SK-N-SH (cell line): ENCODE data around the gene SPG7. TPM values are rescaled to one million over a fixed set of nuclear protein-coding genes. Genes with fewer than 3 reads are reported as not detected.
A peak's percentile ranks its signal among the peaks of the same experiment; 100 is the strongest.

Source experiments
- CTCF ChIA-PET: fragments of 300-600, 350-600 bp; formaldehyde crosslinking; extraction: SDS; loops from one replicate; lab custom pipeline; 2021; lab: Yijun Ruan, JAX
- POLR2A ChIA-PET: fragments of 350-600 bp; sonication (Branson Sonifier 250); formaldehyde crosslinking; extraction: SDS; loops from one replicate; lab custom pipeline; 2020; ENCODE audit warnings: antibody characterized with exemption, inconsistent platforms; lab: Yijun Ruan, JAX
- DNase-seq: peaks from one replicate; pipeline ENCODE4 v3.0.0; 2012
- H2AFZ ChIP-seq: fragments of 200-600 bp; sonication (generic); 2 replicates; pipeline ENCODE4 v1.8.1; 2016; ENCODE audit warnings: antibody characterized with exemption, mild to moderate bottlenecking, low read depth
- H3F3A ChIP-seq: fragments of 200-600 bp; sonication (generic); replicated peaks from 2 replicates; pipeline ENCODE3; 2016; ENCODE audit warnings: antibody characterized with exemption, mild to moderate bottlenecking; ENCODE audit not compliant: insufficient read depth
- H3K27ac ChIP-seq, 2 experiments: fragments of 200-500 bp in 1 of 2; fragments of 200-600 bp in 1 of 2; sonication (Bioruptor generic) in 1 of 2; sonication (generic), shearing (Covaris generic) in 1 of 2; 2 replicates each; pipeline versions ENCODE4 v1.5.1 to v1.6.1; 2014 to 2016; ENCODE audit warnings: low read depth in 2 of 2, inconsistent platforms in 1 of 2, low read length in 1 of 2, mild to moderate bottlenecking in 1 of 2, mixed read lengths in 1 of 2
- H3K27me3 ChIP-seq: fragments of 200-600 bp; sonication (generic), shearing (Covaris generic); 2 replicates; pipeline ENCODE4 v1.6.1; 2016; ENCODE audit warnings: mixed run types; ENCODE audit not compliant: insufficient read depth
- H3K36me3 ChIP-seq, 2 experiments: fragments of 200-500 bp in 1 of 2; fragments of 200-600 bp in 1 of 2; sonication (Bioruptor generic) in 1 of 2; sonication (generic) in 1 of 2; replicated peaks in 1 of 2; 2 replicates each; pipeline versions ENCODE3 to v1.5.1; 2014 to 2016; ENCODE audit warnings: low read length in 1 of 2, mild to moderate bottlenecking in 1 of 2; ENCODE audit not compliant: insufficient read depth in 2 of 2, control insufficient read depth in 1 of 2
- H3K4me1 ChIP-seq, 2 experiments: fragments of 200-500 bp in 1 of 2; fragments of 200-600 bp in 1 of 2; sonication (Bioruptor generic) in 1 of 2; sonication (generic), shearing (Covaris generic) in 1 of 2; 2 replicates each; pipeline versions ENCODE4 v1.5.1 to v1.6.1; 2014 to 2016; ENCODE audit warnings: low read depth in 1 of 2, low read length in 1 of 2, mixed run types in 1 of 2; ENCODE audit not compliant: insufficient read depth in 2 of 2, control insufficient read depth in 1 of 2
- H3K4me2 ChIP-seq: fragments of 200-600 bp; sonication (generic), shearing (Covaris generic); 2 replicates; pipeline ENCODE4 v1.6.1; 2017; ENCODE audit warnings: mixed run types
- H3K4me3 ChIP-seq, 2 experiments: fragments of 200-500 bp in 1 of 2; fragments of 200-600 bp in 1 of 2; sonication (Bioruptor generic) in 1 of 2; sonication (generic), shearing (Covaris generic) in 1 of 2; 2 replicates each; pipeline versions ENCODE4 v1.5.1 to v1.8.1; 2014 to 2016; ENCODE audit warnings: low read depth in 2 of 2, inconsistent platforms in 1 of 2, low read length in 1 of 2, mild to moderate bottlenecking in 1 of 2, mixed read lengths in 1 of 2, moderate library complexity in 1 of 2
- H3K79me2 ChIP-seq: fragments of 200-600 bp; sonication (generic); 2 replicates; pipeline ENCODE4 v1.8.1; 2017; ENCODE audit warnings: mild to moderate bottlenecking; ENCODE audit not compliant: insufficient read depth
- H3K9ac ChIP-seq: fragments of 200-600 bp; sonication (generic); 2 replicates; pipeline ENCODE4 v1.6.1; 2017; ENCODE audit warnings: mixed run types
- H3K9me2 ChIP-seq: fragments of 200-600 bp; sonication (generic); 2 replicates; pipeline ENCODE4 v1.6.1; 2017; ENCODE audit warnings: mixed run types
- H3K9me3 ChIP-seq: fragments of 200-600 bp; sonication (generic); 2 replicates; pipeline ENCODE4 v1.6.1; 2017; ENCODE audit warnings: mixed run types, mild to moderate bottlenecking, moderate library complexity
- H4K20me1 ChIP-seq: fragments of 200-600 bp; sonication (generic); 2 replicates; pipeline ENCODE4 v1.6.1; 2017; ENCODE audit warnings: mild to moderate bottlenecking, mixed run types; ENCODE audit not compliant: insufficient read depth
- CTCF ChIP-seq: fragments of 200-600 bp; sonication (generic); IDR thresholded peaks from 2 replicates; pipeline ENCODE4 v1.6.1; 2017; ENCODE audit warnings: antibody characterized with exemption, mild to moderate bottlenecking, moderate library complexity
- FOXJ3 ChIP-seq: sonication (generic); formaldehyde crosslinking; IDR thresholded peaks from 2 replicates; pipeline ENCODE4 v1.5.1; 2020; ENCODE audit warnings: mild to moderate bottlenecking, missing genetic modification reagents
- GATA2 ChIP-seq: sonication (generic); formaldehyde crosslinking; IDR thresholded peaks from 2 replicates; pipeline ENCODE4 v1.5.0; 2020; ENCODE audit warnings: mild to moderate bottlenecking, missing genetic modification reagents
- MXI1 ChIP-seq: IDR thresholded peaks from 2 replicates; pipeline ENCODE4 v1.6.1; 2012; ENCODE audit warnings: mild to moderate bottlenecking, low read depth, low read length, improper control_type of control experiment
- POLR2AphosphoS5 ChIP-seq: IDR thresholded peaks from 2 replicates; pipeline ENCODE4 v1.6.1; 2012; ENCODE audit warnings: low read depth, low read length
- RAD21 ChIP-seq: IDR thresholded peaks from 2 replicates; pipeline ENCODE4 v1.6.1; 2012; ENCODE audit warnings: mild to moderate bottlenecking, low read length
- REST ChIP-seq: IDR thresholded peaks from 2 replicates; pipeline ENCODE4 v1.6.1; 2012; ENCODE audit warnings: mild to moderate bottlenecking, low read depth, low read length, moderate library complexity
- TCF12 ChIP-seq: IDR thresholded peaks from 2 replicates; pipeline ENCODE4 v1.4.0; 2012
- USF1 ChIP-seq: IDR thresholded peaks from 2 replicates; pipeline ENCODE4 v1.4.0; 2012; ENCODE audit warnings: low read depth, borderline replicate concordance
- YY1 ChIP-seq: IDR thresholded peaks from 2 replicates; pipeline ENCODE4 v1.4.0; 2012; ENCODE audit warnings: low read depth, mild to moderate bottlenecking
- ZBTB33 ChIP-seq: IDR thresholded peaks from 2 replicates; pipeline ENCODE4 v1.4.0; 2012; ENCODE audit warnings: low read depth, borderline replicate concordance
- WGBS: methylation state at CpG from one replicate; pipeline ENCODE4 v1.1.6; 2017; ENCODE audit warnings: low lambda C conversion rate; 5-methylcytosine and 5-hydroxymethylcytosine counted together
- polyA plus RNA-seq, 3 experiments: library from polyadenylated mRNA; depleted of rRNA; stranded (reverse); fragments of >200 nt; gene quantifications; 2 replicates each; pipeline ENCODE4 v1.2.3, GENCODE V29; 2012

The SPG7 gene
- polyA plus RNA-seq, 1 of the 3 experiments (the other 2 are of a cell fraction), result 100 TPM

DNA sequence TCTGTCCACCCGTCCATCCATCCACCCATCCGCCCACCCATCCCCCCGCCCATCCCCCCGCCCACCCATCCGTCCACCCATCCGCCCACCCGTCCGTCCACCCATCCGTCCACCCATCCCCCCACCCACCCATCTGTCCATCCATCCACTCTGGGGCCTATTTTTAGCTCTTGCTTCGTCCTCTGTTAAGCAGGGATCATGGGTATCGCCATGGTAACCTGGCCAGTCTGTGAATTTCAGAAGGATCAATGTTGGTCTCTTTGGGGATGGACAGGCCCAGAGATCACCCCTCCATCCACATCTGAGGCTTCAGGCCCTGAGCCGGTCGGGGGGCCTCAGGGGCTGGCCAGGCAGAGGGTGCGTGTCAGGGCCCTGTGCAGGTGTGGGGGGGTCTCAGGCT lies 90.0 kb downstream of the SPG7 start (continued):
- no peak for TF ChIP-seq USF1

- H3K9ac ChIP-seq, result no peak overlapping the region
- no peak overlapping the region for H2AFZ ChIP-seq
- no peak overlapping the region for H3K27ac ChIP-seq
- H3K36me3 ChIP-seq, result no peaks in the 10 kb centered on the region
- POLR2A ChIA-PET, result no interaction called here
- H4K20me1 ChIP-seq, result no peaks in the 10 kb centered on the region
- H3K79me2 ChIP-seq, result no peaks in the 10 kb centered on the region
- no peak overlapping the region for H3K4me2 ChIP-seq
- H3F3A ChIP-seq, result peaks cover 15% of the 10 kb centered on the region
- no peaks in the 10 kb centered on the region for H3K27me3 ChIP-seq
- CTCF ChIA-PET, result interaction anchor here (1.3 to 2.1 kb wide), 4 partner anchors 8 to 42 kb away, joined by 3 to 15 read pairs (median 7); partner anchors contain the start of gene DPEP1
- DNase-seq, result peak; percentile 65
- TF ChIP-seq ZBTB33, result no peak
- TF ChIP-seq FOXJ3 (CRISPR knock-in tag), result no peak
- TF ChIP-seq GATA2 (CRISPR knock-in tag), result no peak
- TF ChIP-seq CTCF, result peak; percentile 55
- TF ChIP-seq MXI1, result no peak
- peak; percentile 38 for TF ChIP-seq RAD21
- H3K4me3 ChIP-seq, result no peak overlapping the region
- H3K9me2 ChIP-seq, result no peaks in the 10 kb centered on the region
- 52% methylated on average over 4 of the region's 8 CpGs for WGBS
- H3K4me1 ChIP-seq, result peaks cover 13 to 14% of the 10 kb centered on the region in 2 experiments; a peak in 3 of 4 replicates
- H3K9me3 ChIP-seq, result no peaks in the 10 kb centered on the region
Observed at GRCh38 chr16:89599451-89599858, 91.3 kb downstream of the SPG7 start.

- no peak for TF ChIP-seq POLR2AphosphoS5
- TF ChIP-seq YY1, result no peak
- no peak for TF ChIP-seq TCF12
- no peak for TF ChIP-seq REST
- no peak for TF ChIP-seq FOXJ3 (CRISPR knock-in tag)
- no peak for TF ChIP-seq RAD21
- TF ChIP-seq, all 33 proteins: peak for 0
- Histone ChIP-seq H3K4me1 (peaks cover 13 to 14% of the 10 kb centered on the region in 2 experiments; a peak in 3 of 4 replicates), H4K20me1 (no peaks in the 10 kb centered on the region), H3K27ac (no peak overlapping the region), H3K4me3 (no peak overlapping the region), H3K79me2 (no peaks in the 10 kb centered on the region), H2AFZ (no peak overlapping the region), H3K9ac (no peak overlapping the region), H3K27me3 (no peaks in the 10 kb centered on the region), H3K9me3 (no peaks in the 10 kb centered on the region), H3K9me2 (no peaks in the 10 kb centered on the region), H3K36me3 (no peaks in the 10 kb centered on the region), H3F3A (peaks cover 15% of the 10 kb centered on the region), H3K4me2 (no peak overlapping the region)
- ChIA-PET CTCF (interaction anchor here (1.3 to 2.1 kb wide), 4 partner anchors 9 to 41 kb away, joined by 3 to 15 read pairs (median 7); partner anchors contain the start of gene DPEP1), POLR2A (no interaction called here)
- 92% methylated on average over 7 of the region's 10 CpGs for WGBS
- no peak for DNase-seq
Observed at GRCh38 chr16:89599902-89600301, 91.7 kb downstream of the SPG7 start.
